GM19240 (cell line): ENCODE results near the gene MSI2.
A peak's percentile ranks its signal among the peaks of the same experiment; 100 is the strongest.

Experiments
- DNase-seq: peaks from one replicate; pipeline ENCODE4 v3.0.0; 2011; ENCODE audit warnings: low spot score; ENCODE audit not compliant: insufficient read length

MSI2 gene

GRCh38 chr17:57550668-57551315, 294.5 kb downstream of the MSI2 start:
- DNase-seq: no peak

GRCh38 chr17:57551321-57552079, 295.2 kb downstream of the MSI2 start:
- DNase-seq: peak; percentile 55

GRCh38 chr17:57552114-57552624, 295.8 kb downstream of the MSI2 start:
- peak; percentile 77 for DNase-seq

- no peak for DNase-seq
Measured at GRCh38 chr17:57553526-57553925, 297.2 kb downstream of the MSI2 start.

- DNase-seq: no peak
Measured at GRCh38 chr17:57553991-57554825, 297.9 kb downstream of the MSI2 start.

GRCh38 chr17:57554826-57555635, 298.7 kb downstream of the MSI2 start:
- no peak for DNase-seq

- DNase-seq: no peak
Measured at GRCh38 chr17:57555636-57556175, 299.4 kb downstream of the MSI2 start.

GRCh38 chr17:57556320-57556719, 300.0 kb downstream of the MSI2 start:
- no peak for DNase-seq

- DNase-seq: no peak
Measured at GRCh38 chr17:57556977-57557376, 300.7 kb downstream of the MSI2 start.

- DNase-seq: no peak
Measured at GRCh38 chr17:57557416-57557815, 301.1 kb downstream of the MSI2 start.

- no peak for DNase-seq
Measured at GRCh38 chr17:57557834-57558681, 301.7 kb downstream of the MSI2 start.

GRCh38 chr17:57559226-57559625, 302.9 kb downstream of the MSI2 start:
- no peak for DNase-seq

GRCh38 chr17:57559634-57560318, 303.5 kb downstream of the MSI2 start:
- no peak for DNase-seq

- DNase-seq: no peak
Measured at GRCh38 chr17:57560319-57560705, 304.0 kb downstream of the MSI2 start.

- DNase-seq: no peak
Measured at GRCh38 chr17:57561072-57561861, 304.9 kb downstream of the MSI2 start.

- no peak for DNase-seq
Measured at GRCh38 chr17:57562184-57562698, 305.9 kb downstream of the MSI2 start.

- DNase-seq: no peak
Measured at GRCh38 chr17:57563958-57564357, 307.6 kb downstream of the MSI2 start.

- no peak for DNase-seq
Measured at GRCh38 chr17:57565176-57565575, 308.9 kb downstream of the MSI2 start.
